ENCODE data around the gene DIPK1C.

Gene DIPK1C

DNA sequence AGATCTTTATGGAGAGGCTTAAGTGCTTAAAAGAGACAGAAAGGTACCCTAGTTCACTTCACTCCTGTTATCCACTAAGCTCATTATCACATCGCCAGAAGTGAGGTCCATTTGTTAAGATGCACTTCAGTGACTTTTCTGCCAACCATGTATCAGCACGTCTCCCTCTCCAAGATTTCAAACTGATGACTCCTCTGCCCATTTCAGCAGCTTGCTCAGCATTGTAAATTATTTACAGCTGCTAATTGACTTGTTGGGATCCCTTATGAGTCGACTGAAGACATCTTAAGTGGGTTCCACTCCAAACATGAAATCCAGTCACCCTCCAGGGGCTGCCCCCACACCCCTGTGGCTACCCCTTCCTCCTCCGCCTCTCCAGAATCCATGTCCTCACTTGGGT lies 37.3 kb downstream of the DIPK1C start:
- no peak for DNase-seq (ENCODE audit: low read depth)

DNA sequence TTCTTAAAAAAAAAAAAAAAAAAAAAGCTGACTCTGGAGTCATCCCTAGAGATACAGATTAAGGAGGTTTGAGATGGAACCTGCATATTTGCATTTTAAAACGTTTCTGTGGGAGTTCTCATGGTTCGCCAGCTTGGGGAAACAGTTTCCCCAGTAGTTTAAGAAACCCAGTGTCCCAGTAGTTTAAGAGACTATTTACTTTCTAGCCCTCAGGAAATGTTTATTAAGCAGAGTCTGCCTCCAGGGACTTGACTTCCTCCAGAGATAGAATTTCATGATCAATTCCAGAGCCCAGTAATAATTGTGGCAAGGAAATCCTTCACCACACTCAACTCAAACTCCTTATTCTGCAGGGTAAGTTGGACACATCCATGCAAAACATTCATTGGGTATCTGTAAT lies 39.1 kb downstream of the DIPK1C start:
- DNase-seq (ENCODE audit: low read depth), result no peak

DNA sequence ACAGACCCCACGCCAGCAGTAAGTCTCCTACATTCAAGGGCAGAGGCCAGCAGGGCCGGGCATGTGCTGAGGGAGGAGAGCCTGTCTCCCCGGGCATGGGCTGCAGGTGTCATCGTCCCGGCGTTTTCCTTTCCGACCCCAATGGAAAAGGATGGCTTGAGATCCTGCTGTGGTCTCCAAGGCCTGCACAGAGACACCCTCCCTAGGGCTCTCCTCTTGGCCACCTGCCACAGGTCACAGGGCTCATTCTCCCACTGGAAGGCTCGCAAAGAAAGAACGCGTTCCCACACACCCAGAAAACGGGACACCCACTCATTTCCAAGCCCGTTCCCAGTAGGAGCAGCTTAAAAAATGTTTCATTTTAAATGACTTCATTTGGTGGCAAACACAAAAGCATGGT lies 41.0 kb downstream of the DIPK1C start:
- no peak for DNase-seq (ENCODE audit: low read depth)

DNA sequence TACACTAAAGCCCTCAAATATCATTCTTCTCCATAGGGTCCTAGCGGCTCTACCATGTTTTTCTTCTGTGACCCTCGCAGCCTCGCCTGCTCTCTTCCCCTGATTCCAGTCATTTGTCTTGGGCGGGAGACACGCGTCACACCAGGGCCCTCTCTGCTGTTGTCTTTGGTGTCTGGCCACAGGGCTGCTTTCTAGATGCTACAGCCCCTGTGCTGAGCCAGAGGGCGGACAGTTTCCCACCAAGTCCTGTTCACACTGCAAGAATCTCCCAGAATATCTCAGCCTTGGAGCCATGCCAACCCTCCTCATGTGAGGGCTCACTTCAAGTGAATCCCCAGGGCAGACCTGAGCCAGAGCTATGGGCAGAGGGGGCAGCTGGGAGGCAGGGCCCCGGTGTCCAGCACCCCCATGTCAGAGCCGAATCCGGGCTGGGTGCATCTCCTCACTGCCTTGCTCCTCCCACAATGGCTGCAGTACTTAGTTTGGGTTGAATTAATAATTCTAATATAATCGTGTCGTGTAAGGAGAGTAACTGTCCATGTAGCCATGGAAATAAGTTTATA lies 42.1 kb downstream of the DIPK1C start:
- no peak for DNase-seq (ENCODE audit: low read depth)

DNA sequence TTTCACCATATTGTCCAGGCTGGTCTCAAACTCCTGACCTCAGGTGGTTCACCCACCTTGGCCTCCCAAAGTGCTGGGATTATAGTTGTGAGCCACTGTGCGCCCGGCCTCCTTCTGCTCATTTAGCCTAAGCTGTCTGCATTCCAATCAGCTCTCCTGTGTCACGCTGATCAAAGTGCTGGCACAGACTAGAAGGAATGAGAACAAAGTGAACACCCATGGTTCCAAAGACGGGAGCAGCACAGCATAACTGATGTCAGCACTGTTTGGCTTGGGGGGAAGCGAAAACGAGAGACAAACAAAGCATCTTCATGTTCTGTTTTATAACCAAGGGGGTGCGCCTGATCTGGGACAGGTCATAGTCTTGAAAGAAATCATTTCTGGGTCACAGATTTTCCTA lies 43.3 kb downstream of the DIPK1C start:
- no peak for DNase-seq (ENCODE audit: low read depth)

DNA sequence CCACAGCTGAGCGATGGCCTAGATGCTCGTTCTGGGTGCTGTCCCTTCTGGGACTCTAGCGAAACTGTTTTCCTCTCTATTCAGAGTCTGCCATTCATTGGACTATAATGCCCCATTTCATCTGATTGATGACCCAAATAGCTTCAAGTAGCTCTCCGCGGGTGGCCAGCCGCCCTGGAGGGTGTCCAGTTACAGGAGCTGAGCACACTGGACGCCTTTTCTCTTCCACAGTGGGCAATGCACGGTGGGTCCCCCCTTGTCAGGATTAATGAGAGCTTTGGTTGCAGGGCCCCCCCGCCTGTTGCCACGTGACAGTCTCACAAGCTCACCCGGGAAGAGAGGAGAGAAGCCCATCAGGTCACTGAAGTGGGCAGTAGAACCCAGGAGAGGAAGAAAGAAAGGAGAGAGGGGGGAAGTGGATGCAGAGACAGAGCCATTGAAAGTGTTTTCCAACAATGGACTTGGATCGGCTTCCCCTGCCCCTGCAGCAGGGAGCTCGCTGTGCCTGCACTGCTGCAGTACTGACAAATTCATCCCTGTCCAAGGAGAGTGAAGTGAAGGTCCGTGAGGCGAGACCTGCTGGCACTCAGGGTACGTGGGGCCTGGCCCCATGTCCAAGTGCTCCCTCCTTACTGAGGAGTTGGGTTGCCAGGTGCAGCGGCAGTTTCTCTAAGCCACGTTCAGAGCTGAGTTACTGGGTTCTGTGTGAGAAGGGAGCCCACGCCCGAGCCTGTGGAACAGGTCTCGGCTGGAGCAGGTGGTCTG lies 44.8 kb downstream of the DIPK1C start:
- DNase-seq (ENCODE audit: low read depth), result no peak

DNA sequence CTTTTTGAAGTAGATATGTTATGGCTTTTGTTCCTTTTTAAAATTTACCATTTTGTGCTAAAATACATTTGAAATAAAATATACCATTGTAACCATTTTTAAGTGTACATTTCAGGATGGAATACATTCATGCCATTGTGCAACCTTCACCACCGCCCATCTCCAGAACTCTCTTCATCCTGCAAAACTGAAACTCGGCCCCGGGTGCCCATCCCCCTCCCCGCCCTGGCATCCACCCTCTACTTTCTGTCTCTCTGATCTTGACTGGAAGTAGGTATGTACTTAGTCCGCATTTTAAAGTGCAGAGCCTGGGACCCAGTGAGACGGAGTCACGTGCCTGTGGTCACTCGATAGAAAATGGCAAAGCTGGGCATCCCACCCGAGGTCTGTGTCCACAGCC lies 45.6 kb downstream of the DIPK1C start:
- DNase-seq (ENCODE audit: low read depth), result no peak

DNA sequence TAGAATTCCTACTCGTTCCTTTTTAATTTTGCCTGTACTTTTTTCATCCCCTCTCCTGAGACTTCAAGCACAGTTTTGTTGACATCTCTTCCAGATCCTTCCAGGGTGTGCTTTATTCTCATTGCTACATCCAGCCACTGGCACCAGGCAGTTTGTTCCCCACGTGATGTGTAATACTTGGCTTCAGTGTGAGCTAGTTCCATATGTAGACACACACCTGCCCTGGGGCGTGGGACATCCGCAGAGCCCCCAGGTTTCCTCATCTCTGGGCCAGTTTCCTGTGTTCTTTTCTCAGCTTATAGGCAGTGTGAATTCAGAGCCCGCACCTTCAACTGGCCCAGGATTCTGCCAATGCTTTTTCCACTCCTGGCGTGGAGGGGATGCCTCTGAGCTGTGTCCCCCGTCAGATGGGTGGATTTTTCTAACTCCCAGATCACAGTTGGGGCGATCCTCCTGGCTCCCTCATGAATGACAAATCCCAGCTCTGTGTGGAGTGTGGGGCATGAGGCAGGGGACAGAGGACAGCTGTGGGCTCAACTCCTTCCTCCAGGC lies 46.6 kb downstream of the DIPK1C start:
- DNase-seq (ENCODE audit: low read depth), result no peak

DNA sequence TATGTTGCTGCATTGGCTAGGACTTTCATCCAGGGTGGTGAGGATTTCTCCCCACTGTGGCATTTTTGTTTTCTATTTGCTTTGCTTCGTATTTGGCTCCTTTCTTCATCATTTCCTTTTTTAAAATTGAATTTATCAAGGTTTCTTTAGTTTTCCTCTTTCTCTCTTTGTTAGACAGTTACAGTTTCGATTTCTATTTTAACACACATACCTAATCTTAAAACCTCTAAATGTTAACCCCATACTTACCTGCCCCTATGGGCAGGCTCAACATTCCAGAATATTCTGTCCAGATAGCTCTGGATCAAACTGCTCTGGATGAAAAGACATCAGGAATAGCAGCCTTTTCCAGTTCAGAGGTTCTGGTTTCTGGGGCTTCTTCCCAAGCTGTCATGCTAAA lies 49.2 kb downstream of the DIPK1C start:
- no peak for DNase-seq (ENCODE audit: low read depth)

DNA sequence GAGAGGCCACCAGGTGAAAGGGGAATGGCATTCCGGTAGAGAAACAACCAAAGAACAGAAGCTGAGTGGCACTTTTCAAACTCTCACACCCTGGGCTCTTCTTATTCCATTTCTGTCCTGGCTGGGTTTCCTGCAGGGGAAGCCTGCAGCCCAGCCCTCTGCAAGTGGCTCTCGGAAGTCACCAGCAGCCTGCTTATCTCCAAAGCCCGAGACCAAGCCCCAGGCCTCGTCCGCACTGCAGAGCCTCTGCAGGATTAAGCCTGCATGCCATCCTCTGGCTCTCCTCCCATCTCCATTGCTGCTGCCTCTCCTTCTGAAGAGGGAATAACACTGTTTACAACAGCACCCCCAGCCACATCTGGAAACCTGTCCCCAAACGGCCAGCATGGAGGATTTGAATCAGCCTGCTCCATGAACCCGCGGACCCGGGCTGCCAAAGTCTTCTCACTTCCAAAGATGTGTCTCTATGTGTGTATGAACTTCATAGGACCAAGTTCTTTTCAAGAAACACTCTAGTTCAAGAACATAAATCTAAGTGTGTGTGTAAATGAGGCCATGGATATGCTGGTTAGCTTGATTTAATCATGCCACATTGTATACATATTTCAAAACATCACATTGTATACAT lies 54.2 kb downstream of the DIPK1C start:
- no peak for DNase-seq (ENCODE audit: low read depth)

DNA sequence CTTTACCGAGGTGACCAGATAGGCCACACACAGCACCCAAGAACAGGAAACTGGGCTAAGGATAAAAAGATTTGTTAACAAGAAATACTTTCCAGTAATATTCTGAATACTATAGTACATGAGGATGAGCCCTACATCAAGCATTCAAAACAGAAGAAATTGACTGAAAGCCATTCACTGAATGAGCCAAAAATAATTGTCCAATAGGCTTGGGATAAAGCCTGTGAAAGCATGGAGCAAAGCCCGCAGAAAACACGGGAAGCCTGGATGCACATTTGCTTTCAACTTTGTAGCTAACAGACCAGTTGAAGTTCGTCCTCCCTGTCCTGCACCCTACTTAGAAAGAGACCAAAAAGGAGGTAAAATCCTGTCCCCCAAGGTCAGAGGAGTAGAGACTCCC lies 56.3 kb downstream of the DIPK1C start:
- no peak for DNase-seq (ENCODE audit: low read depth)

DNA sequence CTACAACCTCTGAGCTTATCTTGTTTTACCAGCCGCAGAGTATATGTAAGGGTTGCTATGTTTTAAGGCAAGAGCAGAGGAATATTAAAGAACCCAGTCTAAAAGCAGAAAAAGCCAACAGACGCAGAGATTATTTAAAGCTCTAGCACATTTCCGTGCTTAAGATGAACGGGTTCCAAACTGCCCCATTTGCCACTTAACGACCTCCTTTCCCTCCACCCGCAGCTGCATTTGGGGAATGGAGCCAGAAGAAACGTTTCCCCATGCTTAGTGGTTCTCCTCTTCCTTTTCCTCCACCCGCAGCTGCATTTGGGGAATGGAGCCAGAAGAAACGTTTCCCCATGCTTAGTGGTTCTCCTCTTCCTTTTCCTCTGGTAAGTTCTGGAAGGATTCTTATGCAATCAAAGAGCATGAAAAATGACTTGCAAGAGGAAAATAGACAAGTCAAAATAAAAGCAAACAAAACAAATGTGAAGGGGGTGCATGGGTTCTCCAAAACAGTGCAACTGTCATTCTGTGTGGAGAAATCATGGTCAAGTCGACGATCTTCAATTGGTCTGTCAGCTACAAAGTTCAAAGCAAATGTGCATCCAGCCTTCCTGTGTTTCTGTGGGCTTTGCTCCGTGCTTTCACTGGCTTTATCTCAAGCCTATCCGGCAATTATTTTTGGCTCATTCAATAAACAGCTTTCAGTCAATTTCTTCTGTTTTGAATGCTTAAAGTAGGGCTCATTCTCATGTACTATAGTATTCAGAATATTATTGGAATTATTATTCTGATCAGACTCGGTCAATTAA lies 57.8 kb downstream of the DIPK1C start:
- DNase-seq (ENCODE audit: low read depth), result no peak

DNA sequence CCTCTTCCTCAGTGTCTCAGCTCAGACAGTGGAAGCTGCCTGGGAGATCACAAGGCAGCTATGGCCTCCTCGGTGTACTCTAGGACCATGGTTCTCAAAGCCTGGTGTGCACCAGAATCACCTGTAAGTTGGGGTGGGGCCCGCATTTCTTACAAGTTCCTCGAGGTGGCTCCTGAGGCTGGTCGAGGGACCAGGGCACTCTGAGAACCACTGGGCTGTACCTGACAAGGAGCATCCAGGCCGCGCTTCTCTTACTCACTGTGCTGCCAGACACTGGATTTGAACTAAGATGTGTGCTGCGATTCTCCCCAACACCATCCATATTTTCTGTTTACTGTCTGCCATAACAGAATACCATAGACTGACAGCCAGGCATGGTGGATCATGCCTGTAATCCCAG lies 59.5 kb downstream of the DIPK1C start:
- DNase-seq (ENCODE audit: low read depth), result no peak

DNA sequence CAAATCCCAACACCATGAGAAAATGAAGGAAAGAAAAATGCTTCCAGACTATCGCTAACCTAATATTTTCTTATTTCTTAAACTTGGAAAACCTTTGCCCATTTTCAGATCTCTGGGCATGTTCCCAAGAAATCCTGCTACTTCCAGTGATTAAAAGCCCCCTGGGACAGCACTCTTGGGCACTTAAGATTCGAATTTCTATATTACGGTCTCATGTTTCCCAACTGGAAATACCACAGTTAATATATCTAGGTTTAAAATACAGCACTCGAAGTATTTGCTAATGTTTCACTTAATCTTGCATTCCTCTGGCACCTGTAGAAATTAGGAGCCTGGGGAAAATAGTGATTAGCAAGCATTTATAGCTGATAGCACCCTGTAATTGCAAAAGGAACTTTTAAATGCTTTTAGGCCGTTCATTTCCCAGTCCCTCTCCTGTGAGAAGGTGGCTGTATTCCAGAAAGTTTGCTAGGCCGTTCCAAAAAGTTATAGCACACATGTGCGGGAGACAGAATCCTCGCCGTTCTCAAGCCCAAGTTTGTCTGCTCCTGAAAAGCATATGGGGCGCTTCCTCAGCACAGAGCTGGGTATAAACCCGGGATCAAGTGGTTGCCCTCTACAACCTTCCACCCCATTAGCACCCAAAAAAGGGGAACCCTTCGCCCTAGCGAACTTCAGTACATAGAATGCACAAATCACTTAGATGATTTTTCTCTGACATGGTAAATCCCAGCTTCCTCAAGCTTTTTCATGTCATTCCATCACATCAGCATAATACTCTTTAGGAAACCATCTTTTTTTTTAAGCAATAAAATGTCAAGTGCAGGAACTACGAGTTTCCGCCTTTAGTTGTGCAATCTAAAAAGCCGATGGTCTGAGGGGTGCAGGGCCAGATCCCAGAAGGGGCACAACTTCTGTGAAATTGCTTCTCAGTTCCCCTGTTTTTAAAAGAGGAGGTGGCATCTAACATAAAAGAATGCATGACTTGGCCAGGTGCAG lies 60.6 kb downstream of the DIPK1C start:
- no peak for DNase-seq (ENCODE audit: low read depth)

DNA sequence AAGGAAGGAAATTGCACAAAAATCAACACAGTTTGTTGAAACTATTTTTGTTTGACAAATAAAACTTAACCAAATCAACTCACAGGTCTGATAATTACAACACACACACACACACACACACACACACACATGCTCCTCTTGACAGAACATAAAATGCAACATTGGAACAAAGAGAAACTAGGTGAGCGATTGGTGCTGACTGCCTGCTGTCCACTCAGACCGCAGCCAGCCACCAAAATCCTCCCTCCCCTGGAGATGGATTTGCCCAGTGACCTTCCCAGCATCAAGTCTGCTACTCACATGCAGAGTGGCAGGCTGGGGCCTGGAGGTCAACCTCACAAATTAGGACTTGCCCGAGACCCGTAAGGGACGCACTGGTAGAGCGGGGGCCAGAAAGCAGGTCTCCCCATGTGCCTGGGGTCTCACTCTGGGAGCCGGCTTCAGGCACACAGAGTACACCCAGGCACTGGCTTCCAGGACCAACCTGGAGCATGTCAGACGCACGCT lies 61.4 kb downstream of the DIPK1C start:
- DNase-seq (ENCODE audit: low read depth), result no peak

DNA sequence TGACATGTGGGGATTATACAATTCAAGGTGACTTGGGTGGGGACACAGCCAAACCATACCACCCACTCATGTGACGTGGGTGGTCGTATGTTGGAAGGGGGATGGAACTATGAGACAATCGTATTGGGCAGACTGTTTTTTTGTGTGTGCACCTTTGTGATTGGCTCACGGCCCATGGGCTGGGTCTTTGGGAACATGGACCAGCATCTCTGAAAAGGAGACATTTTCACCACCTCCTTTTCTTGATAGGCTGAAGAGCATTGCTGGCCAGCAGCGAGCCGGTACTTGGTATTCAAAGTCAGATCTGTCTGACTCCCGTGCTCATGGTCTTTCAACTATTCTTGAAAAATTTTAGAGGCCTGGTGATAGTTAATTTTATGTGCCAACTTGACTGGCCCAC lies 62.1 kb downstream of the DIPK1C start:
- no peak for DNase-seq (ENCODE audit: low read depth)

DNA sequence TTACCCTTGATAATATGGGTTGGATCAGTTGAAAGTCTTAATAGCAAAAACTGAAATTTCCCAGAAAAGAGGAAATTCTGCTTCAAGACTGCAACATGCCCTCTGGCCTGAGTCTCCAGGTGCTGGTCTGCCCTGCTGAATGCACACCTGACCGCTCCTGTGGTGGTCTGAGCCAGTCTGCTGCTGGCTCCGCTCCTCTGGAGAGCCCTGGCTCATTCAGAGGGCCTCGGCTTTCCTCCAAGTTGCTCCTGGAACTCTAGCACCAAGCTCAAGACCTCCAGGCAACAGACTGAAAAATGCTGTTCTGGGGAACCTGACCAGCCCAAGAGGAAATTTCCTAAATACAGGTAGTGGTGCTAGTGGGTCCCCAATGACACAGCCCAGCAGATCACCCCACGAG lies 64.8 kb downstream of the DIPK1C start:
- DNase-seq (ENCODE audit: low read depth), result no peak

DNA sequence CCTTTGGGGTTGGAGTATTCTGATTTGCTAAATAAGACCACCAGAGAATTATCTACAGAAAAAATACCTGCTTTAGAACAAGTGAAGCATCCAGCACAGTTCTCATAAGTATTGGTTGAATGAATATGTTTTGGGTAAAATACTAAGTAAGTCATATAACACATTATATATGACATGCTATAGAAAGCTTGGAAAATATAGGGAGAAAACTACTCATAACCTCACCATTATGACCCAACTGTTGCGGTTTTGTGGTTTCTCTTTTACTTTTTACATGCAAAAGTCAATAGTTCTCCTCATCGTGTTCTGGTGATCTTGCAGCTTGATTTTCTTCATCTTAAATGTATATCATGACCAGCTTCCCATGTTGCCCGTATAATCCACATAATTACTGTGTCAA lies 66.2 kb downstream of the DIPK1C start:
- no peak for DNase-seq (ENCODE audit: low read depth)

DNA sequence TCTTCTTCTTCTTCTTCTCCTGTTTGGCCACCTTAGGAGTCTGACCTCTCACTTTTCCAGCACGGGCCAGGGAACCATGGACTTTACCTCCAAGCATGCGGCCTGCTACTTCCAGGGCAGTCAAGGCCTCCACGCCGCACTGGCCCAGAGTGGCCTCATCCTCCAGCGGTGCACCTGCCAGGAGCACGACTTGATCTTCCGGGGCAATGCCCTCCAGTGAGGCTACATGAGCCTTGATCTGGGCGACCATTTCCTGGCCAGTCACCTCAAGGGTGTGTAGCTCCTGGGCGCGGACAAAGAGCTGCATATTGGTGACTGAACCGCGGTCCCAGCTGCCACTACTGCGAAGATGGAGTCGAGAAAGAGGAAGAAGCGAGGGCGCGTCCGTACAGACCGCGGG lies 67.1 kb downstream of the DIPK1C start:
- DNase-seq (ENCODE audit: low read depth), result no peak

DNA sequence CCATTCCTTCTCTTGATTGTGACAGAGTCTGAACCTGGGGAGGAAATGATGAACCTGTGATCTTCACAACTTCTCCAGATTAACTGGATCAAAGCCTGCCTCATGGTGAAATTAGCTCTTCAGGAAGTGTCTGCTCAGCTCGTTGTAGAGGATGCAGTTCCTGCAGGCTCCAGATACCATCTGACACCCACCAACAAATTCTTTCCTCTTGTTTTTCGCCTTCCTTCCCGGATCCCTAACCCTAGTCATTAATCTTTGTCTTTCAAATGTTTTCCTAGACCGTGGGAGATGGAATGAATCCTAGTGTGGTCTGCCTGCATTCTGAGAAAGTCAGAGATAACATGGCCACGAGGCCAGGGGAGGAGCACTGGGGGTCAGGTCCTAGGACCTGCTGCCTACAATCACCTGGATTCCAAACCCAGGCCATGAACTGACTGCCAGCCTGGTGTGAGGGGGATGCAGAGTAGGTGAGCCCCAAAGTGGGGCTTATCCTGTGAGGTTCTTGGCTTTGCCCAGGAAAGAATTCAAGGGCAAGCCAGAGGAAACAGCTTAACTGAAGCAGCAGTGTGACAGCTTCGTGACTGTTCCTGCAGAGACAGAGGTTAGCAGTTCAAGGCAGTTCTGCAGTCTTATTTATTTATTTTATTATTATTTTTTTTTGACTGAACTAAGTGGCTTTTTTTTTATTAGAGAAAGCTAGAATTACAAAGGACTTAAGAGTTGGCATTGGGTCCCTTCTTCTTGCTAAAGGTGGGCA lies 67.8 kb downstream of the DIPK1C start:
- no peak for DNase-seq (ENCODE audit: low read depth)

Measured in stimulated activated CD8-positive, alpha-beta memory T cell treated with anti-CD3 and anti-CD28 coated beads, Interleukin-12 subunit alpha, Interleukin-12 subunit beta, amount 100 ng/mL, for 1 hour (primary cell).